Upper lobe of left lung (tissue), 6 donors: ENCODE data around the gene SEC14L5. TPM values are rescaled to one million over a fixed set of nuclear protein-coding genes. Genes with fewer than 3 reads are reported as not detected.
A peak's percentile ranks its signal among the peaks of the same experiment; 100 is the strongest.

Experiments used
- ATAC-seq, 2 donors: fragments of 200-7000 bp; cut with Tn5 transposase; one replicate each; pipeline ENCODE4 v1.9.1; 2022; ENCODE audit warnings: mild to moderate bottlenecking in 2 of 2, moderate library complexity in 2 of 2; ENCODE audit not compliant: low FRiP score in 2 of 2
- DNase-seq, 2 donors: peaks; one replicate each; pipeline ENCODE4 v3.0.0-alpha.2; 2019 to 2020
- H3K27ac ChIP-seq, 4 donors: fragments of 200-600 bp; sonication (generic); one replicate each; pipeline ENCODE4 v1.5.1; 2016 to 2019
- H3K27me3 ChIP-seq, 4 donors: fragments of 200-600 bp; sonication (generic); one replicate each; pipeline ENCODE4 v1.5.1; 2017 to 2019
- H3K36me3 ChIP-seq, 4 donors: fragments of 200-600 bp; sonication (generic); one replicate each; pipeline ENCODE4 v1.5.1; 2016 to 2019
- H3K4me1 ChIP-seq, 4 donors: fragments of 200-600 bp; sonication (generic); one replicate each; pipeline ENCODE4 v1.5.1; 2018 to 2019
- H3K4me3 ChIP-seq, 4 donors: fragments of 200-600 bp; sonication (generic); one replicate each; pipeline ENCODE4 v1.5.1; 2017 to 2019; ENCODE audit warnings: mild to moderate bottlenecking in 2 of 4, moderate library complexity in 1 of 4
- H3K9me3 ChIP-seq, 4 donors: fragments of 200-600 bp; sonication (generic); one replicate each; pipeline ENCODE4 v1.5.1; 2018 to 2019
- CTCF ChIP-seq, 6 experiments: fragments of 450-650 bp in 4 of 6; fragments of 200-600 bp in 2 of 6; sonication (generic) in 2 of 6; IDR thresholded peaks; one replicate each; pipeline ENCODE4 v1.5.1; 2016 to 2019; ENCODE audit warnings: antibody characterized with exemption in 6 of 6
- EP300 ChIP-seq, 4 donors: sonication (generic); formaldehyde crosslinking; IDR thresholded peaks; one replicate each; pipeline ENCODE4 v1.5.1; 2017; ENCODE audit warnings: antibody characterized with exemption in 4 of 4, control low read depth in 2 of 4
- POLR2A ChIP-seq, 4 donors: fragments of 450-650 bp; IDR thresholded peaks; one replicate each; pipeline ENCODE4 v1.5.1; 2016 to 2017; ENCODE audit warnings: antibody characterized with exemption in 4 of 4, mild to moderate bottlenecking in 2 of 4
- POLR2AphosphoS5 ChIP-seq, 2 donors: sonication (generic); formaldehyde crosslinking; IDR thresholded peaks; one replicate each; pipeline ENCODE4 v1.5.1; 2017; ENCODE audit warnings: antibody characterized with exemption in 2 of 2
- WGBS, 2 donors: methylation state at CpG; one replicate each; pipeline ENCODE4 v1.1.5; 2017 to 2018; 5-methylcytosine and 5-hydroxymethylcytosine counted together
- total RNA-seq, 6 donors: library from RNA; depleted of rRNA in 4 of 6; stranded (reverse); fragments of >200 nt in 4 of 6; gene quantifications; one replicate each; pipeline versions ENCODE4 v1.1.0 to v1.2.1, GENCODE V29; 2016 to 2021
- donor health status: DM: no; HTN: no; CAD: no; lungs with moderate emphysema.
- donor health status: DM: no; HTN: yes; CAD: no; lungs with severe emphysema.

The SEC14L5 gene
- total RNA-seq, 6 donors from 2014 or later: 0.20 to 1.7 (median 0.49) TPM; not detected in 1

GRCh38 chr16:4933871-4934395 is 24.2 kb upstream of the SEC14L5 start:
- peaks cover 0 to 14% (median 7%) of the 10 kb centered on the region in 4 donors for H3K27me3 ChIP-seq
- no peak overlapping the region for H3K4me3 ChIP-seq
- no peaks in the 10 kb centered on the region for H3K36me3 ChIP-seq
- no peak for DNase-seq
- H3K27ac ChIP-seq: peak overlapping the region in 3 of 4 donors; percentile 29 to 82 (median 30)
- H3K9me3 ChIP-seq: no peaks in the 10 kb centered on the region
- H3K4me1 ChIP-seq: peaks cover 12 to 45% (median 36%) of the 10 kb centered on the region in 4 donors
- WGBS, 2 donors: 80 to 82% methylated on average over 15 of the region's 15 CpGs
- TF ChIP-seq POLR2AphosphoS5 (IDR thresholded peaks at IDR 0.05) (no peak), EP300 (IDR thresholded peaks at IDR 0.05) (no peak), CTCF (IDR thresholded peaks at IDR 0.05) (no peak), POLR2A (IDR thresholded peaks at IDR 0.05) (no peak)
- no peak for ATAC-seq

DNA sequence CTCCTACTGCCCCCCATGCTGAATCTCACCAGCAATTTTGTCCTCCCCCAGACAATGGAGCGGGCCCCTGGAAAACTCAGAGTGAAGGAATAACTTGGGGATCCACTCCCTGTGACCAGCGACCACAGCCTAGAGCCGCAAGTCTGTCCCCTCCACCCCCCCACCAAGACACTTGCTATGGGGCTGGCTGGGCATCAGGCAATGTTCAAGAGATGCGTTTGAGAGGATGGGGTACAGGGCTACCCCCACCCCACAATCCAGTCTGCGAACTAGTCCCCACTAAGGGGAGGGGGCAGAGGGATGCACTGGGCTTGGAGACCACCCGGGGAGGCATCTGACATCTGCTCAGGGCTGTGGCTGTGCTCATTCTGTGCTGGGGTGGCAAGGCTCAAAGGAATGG is 23.5 kb upstream of the SEC14L5 start:
- Histone ChIP-seq H3K9me3 (no peaks in the 10 kb centered on the region), H3K36me3 (no peaks in the 10 kb centered on the region), H3K27ac (peak overlapping the region in 3 of 4 donors; percentile 29 to 82 (median 30)), H3K27me3 (peaks cover 0 to 14% (median 7%) of the 10 kb centered on the region in 4 donors), H3K4me1 (peaks cover 12 to 45% (median 36%) of the 10 kb centered on the region in 4 donors), H3K4me3 (peak overlapping the region in 1 of 4 donors; percentile 77)
- no peak for ATAC-seq
- no peak for DNase-seq
- no peak for TF ChIP-seq POLR2AphosphoS5 (IDR thresholded peaks at IDR 0.05)
- 80 to 87% methylated on average over 1 to 6 of the region's 6 CpGs for WGBS, 2 donors

DNA sequence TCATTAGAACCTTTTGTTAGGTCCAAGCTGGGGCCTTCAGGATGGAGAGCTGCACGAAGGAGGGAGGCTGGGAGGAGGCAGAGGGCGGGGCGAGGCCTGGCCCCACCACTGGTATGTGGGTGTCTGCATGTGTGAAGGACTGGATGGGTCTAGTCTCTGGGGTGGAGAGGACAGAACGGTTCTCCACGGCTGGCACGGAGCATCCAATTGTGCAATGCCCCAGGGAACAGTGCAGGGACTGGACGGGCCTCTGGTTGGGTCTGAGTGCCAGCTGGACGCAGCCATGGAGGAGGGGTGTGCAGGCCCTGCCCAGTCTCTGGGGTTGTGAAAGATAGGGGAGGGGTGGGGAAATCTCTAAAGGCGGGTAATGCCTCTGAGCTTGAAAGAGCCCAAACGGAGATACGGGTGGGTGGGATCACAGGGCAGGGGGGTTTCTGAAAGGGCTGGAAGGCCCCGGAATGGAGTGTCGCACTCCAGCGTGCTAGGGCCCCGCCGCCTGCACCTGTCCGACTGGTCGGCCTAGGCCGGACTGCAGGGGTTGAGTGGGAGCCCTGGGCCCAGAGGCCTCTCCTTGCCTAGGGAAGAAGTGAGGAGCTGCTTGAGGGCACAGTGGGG is 22.8 kb upstream of the SEC14L5 start:
- WGBS, 2 donors: 51% methylated on average over 15 to 18 of the region's 19 CpGs
- TF ChIP-seq EP300 (IDR thresholded peaks at IDR 0.05): peak in 1 of 4 donors; percentile 52
- TF ChIP-seq CTCF (IDR thresholded peaks at IDR 0.05): no peak
- peak in 1 of 4 donors; percentile 33 for TF ChIP-seq POLR2A (IDR thresholded peaks at IDR 0.05)
- TF ChIP-seq POLR2AphosphoS5 (IDR thresholded peaks at IDR 0.05): peak; percentile 80 to 81
- H3K4me1 ChIP-seq: peaks cover 12 to 45% (median 36%) of the 10 kb centered on the region in 4 donors
- H3K9me3 ChIP-seq: no peaks in the 10 kb centered on the region
- DNase-seq (peak; percentile 89 to 91), ATAC-seq (peak; percentile 83 to 93)
- H3K36me3 ChIP-seq: no peaks in the 10 kb centered on the region
- H3K27ac ChIP-seq: peak overlapping the region; percentile 80 to 85 (median 82)
- peaks cover 0 to 14% (median 7%) of the 10 kb centered on the region in 4 donors for H3K27me3 ChIP-seq
- peak overlapping the region in 3 of 4 donors; percentile 58 to 77 (median 74) for H3K4me3 ChIP-seq

GRCh38 chr16:4936181-4936990 is 21.7 kb upstream of the SEC14L5 start:
- ATAC-seq: peak; percentile 53 to 80
- Histone ChIP-seq H3K27me3 (peaks cover 0 to 14% (median 7%) of the 10 kb centered on the region in 4 donors), H3K36me3 (no peaks in the 10 kb centered on the region), H3K4me1 (peaks cover 12 to 45% (median 36%) of the 10 kb centered on the region in 4 donors), H3K9me3 (no peaks in the 10 kb centered on the region), H3K27ac (peak overlapping the region; percentile 80 to 85 (median 82)), H3K4me3 (peak overlapping the region; percentile 30 to 77 (median 66))
- peak; percentile 74 to 90 for DNase-seq
- 1 to 2% methylated on average over 21 to 30 of the region's 64 CpGs for WGBS, 2 donors
- TF ChIP-seq CTCF (IDR thresholded peaks at IDR 0.05) (peak in 5 of 6 experiments; percentile 5 to 52 (median 37)), POLR2AphosphoS5 (IDR thresholded peaks at IDR 0.05) (no peak), EP300 (IDR thresholded peaks at IDR 0.05) (no peak), POLR2A (IDR thresholded peaks at IDR 0.05) (no peak)
